H7 (cell line): ENCODE measurements around the gene PIM3. TPM values are rescaled to one million over a fixed set of nuclear protein-coding genes. Genes with fewer than 3 reads are reported as not detected.

Experiments used
- DNase-seq: peaks from one replicate; pipeline ENCODE4 v3.0.0; 2012
- H3K27me3 ChIP-seq: 2 replicates; pipeline ENCODE4 v1.6.0; 2011; ENCODE audit warnings: mild to moderate bottlenecking, low read length; ENCODE audit not compliant: control insufficient read depth, insufficient read depth
- H3K36me3 ChIP-seq: replicated peaks from 2 replicates; pipeline ENCODE4 v1.5.1; 2011; ENCODE audit warnings: low read length; ENCODE audit not compliant: control insufficient read depth, insufficient read depth
- H3K4me3 ChIP-seq: 2 replicates; pipeline ENCODE4 v1.5.1; 2011; ENCODE audit warnings: low read depth, mild to moderate bottlenecking, control low read depth, low read length, moderate library complexity; ENCODE audit not compliant: insufficient read depth
- total RNA-seq: library from RNA; depleted of rRNA; stranded (reverse); fragments of >200 nt; shearing (Covaris generic); gene quantifications from 2 replicates; pipeline ENCODE4 v1.2.3, GENCODE V29; 2014; rRNA removed

Gene PIM3
- total RNA-seq, 1 experiment from 2014 or later, result 71.2 TPM

DNA sequence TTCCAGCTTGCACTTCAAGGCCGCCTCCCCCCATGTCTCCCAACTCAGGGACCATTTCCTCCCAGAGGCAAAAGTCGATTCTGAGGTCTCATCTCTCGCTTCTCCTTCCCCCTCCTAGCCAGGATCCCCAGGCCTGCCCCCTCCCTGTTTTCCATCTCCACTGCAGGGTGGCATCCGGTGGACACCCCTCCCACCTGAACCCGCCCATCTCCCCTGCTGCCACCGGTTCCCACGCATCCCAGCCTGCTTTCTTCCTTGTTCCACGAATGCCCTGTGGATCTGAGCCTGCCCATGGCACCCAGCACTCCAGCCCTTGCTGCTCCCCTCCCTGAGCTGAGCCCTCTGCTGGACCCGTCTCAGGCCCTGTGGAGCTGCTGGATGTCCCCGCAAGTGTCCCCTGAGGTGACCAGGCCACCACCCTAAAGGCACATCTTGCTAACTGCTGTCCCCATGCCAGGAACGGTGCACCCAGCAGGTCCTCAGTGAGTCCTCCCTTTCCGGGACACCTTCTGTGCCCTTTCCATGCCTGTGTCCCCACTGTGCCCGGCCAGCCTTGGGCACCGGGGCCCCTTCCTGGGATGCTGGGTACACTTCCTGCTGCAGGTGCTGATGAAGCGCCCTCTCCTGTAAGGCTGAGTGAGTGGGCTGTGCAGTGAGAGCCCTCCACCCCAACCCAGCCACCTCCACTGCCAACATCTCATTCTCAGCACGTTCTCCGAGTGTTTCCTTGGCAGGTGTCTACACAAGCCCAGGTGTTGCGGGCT, 51.1 kb downstream of the PIM3 start:
- H3K36me3 ChIP-seq, result no peaks in the 10 kb centered on the region
- H3K4me3 ChIP-seq, result peak overlapping the region; percentile 34; the same call in 1 of the 2 replicates
- DNase-seq, result peak; percentile 89
- H3K27me3 ChIP-seq, result peaks cover 44% of the 10 kb centered on the region

DNA sequence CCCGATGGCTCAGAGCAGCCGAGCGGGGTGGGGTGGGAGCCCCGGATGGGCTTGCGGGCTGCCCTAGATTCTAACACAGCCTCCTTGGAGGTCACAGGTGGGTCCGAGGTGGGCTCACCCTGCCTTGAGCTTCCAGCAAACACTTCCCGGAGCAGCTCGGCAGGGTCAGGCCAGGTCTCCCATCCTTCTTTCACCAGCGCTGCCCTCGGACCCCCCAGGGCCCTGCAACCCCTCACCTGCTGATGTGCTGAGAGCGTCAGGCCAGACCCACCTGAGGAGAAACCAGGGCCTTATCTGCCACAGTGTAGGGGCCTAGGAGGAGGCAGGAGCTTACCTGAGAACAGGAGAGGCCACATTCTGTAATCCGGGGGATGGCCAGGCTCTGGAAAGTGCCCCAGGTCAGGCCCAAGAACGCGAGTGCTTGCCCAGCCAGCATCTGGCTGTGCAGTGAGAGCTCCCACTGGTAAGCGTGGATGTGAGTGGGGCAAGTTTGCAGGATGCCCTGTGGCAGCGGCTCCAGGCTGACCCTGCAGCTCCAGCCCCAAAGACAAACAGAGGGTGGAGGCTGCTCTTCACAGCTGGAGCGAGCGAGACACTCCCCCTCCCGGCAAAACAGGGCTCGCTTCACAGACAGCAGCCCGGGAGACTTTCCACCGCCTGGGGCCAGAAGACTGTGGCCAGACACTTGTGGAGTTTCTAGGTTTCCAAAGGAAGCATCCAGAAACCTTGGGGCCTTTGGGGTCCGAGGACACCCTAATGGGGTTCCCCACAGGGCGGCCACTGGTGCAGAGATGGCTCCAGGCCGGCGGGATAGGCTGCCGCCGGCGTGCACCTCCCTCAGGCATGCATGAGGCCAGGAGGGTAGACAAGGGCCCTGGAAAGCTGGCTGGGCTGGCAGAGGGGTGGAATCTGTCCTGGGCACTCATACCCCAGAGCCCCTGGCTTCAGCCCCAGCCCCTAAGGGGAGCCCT, 51.9 kb downstream of the PIM3 start, which contains the start of gene IL17REL:
Gene IL17REL, minus strand, starts transcription at position 555 of the 971 bp plus-strand sequence. Its CDS starts 119 bp downstream, at position 436.
- H3K36me3 ChIP-seq, result no peaks in the 10 kb centered on the region
- peaks cover 44% of the 10 kb centered on the region for H3K27me3 ChIP-seq
- H3K4me3 ChIP-seq, result no peak within 1 kb of the TSS
- DNase-seq, result peak; percentile 86

Other genes with a start within 250 kb of the PIM3 start
- 24.9 and 29.5 TPM in 2 replicates for gene BRD1, start 132.9 kb upstream of the PIM3 start, total RNA-seq
- 23.1 and 25.0 TPM in 2 replicates for gene ZBED4, start 106.9 kb upstream of the PIM3 start, total RNA-seq
- 28.5 and 32.9 TPM in 2 replicates for gene ALG12, start 42.3 kb upstream of the PIM3 start, total RNA-seq
- gene CRELD2, start 42.1 kb upstream of the PIM3 start, total RNA-seq, result 22.8 and 45.6 TPM in 2 replicates
- 0.04 TPM in 1 of 2 replicates, not detected in the other for gene IL17REL, start 52.0 kb downstream of the PIM3 start, total RNA-seq
- gene TTLL8, start 97.5 kb downstream of the PIM3 start, total RNA-seq, result not detected in 2 replicates
- 0.14 TPM in 1 of 2 replicates, not detected in the other for gene MLC1, start 124.7 kb downstream of the PIM3 start, total RNA-seq
- gene MOV10L1, start 129.2 kb downstream of the PIM3 start, total RNA-seq, result not detected in 2 replicates
- 2.2 and 2.6 TPM in 2 replicates for gene PANX2, start 210.0 kb downstream of the PIM3 start, total RNA-seq
- 83.1 and 84.6 TPM in 2 replicates for gene TRABD, start 225.1 kb downstream of the PIM3 start, total RNA-seq
- gene SELENOO, start 240.2 kb downstream of the PIM3 start, total RNA-seq, result 27.8 and 29.9 TPM in 2 replicates